Measurements from ENCODE around the gene UBQLN1.
"Not testable (repeated sequence)": the region's sequence is repeated elsewhere in the genome, so short reads cannot be mapped to it uniquely, and the experiment has no call there.

The UBQLN1 gene

DNA sequence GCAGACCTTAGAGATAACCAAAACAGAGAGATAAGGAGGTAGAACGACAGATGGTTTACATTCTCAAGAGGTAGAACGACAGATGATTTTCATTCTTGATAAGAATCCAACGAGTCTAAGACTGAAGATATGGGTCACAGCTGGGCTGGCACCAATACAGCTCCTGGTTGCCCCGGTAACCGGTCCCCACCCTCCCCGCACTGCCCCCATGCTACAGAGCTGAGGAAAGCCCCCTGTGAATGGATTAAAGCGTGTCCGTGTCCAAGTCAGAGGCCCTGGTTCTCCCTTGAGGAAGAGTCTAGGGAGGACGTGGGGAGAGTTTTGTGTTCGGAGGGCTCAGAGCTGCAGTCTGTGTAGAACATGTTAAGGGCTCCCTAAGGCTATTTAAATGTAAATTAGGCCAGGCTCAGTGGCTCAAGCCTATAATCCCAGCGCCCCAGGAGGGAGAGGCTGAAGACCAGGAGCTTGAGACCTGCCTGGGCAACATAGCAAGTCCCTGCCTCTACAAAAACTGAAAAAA lies 76.8 kb downstream of the UBQLN1 start:
- DNase-seq, result no peak

DNA sequence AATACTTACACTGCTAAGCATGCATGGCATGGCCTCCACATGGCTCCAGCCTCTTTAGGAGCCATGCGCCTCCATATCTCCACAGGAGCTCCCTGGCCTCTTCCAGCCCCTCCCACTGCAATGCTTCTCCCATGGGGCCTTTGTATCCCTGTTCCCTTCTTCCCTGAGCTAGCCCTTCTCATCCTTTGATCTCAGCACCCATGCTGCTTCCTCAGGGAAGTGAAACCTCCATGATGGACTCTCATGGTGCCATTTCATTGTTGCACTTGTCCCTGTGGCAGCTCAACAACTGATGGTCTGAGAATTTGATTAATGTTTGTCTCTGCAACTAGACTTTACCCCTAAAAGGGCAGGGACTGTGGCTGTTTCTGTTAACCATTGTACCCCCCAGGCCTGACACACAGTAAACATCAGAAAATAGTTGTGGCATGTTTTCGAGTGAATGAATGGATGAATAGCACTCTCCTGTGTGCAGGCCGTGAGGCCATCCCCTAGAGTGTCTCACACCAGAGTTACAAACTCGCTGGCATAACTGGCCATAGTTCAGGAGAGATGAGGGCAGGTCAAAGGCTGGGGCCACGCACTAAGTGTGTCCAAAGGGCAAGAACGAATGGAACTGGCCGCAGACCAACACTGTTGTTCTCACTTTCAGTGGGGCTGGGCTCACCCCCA lies 78.2 kb downstream of the UBQLN1 start:
- DNase-seq, result no peak

DNA sequence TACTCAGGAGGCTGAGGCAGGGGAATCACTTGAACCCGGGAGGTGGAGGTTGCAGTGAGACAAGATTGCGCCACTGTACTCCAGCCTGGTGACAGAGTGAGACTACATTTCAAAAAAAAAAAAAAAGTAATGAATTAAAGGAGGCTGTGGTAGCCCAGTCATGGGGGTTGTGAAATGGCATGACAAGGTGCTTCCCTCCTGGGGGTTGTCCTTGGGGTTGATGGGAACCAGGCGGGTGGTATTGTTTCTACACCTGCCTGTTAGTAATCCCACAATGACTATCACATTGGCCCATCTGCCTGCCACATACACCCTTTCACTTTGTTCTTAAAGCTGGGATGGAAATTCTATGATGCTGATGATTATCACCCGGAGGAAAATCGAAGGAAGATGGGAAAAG lies 79.2 kb downstream of the UBQLN1 start:
- DNase-seq, result no peak

DNA sequence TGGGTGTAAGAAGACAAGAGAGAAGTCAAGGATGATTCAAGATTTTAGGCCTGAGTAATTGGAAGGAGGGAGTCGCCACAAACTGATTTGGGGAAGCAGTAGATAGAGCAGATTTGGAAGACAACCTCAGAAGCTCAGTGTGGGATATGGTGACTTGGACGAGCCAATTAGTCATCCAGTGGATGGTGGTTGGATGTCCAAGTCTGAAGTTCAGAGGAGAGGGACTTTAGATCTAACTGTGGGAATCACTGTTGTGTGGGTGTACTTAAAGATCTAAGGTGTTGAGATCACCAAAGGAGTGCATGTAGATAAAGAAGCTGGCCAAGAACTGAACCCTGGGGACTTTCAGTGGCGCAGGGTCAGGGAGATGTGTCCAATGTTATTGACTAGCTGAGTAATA lies 82.6 kb downstream of the UBQLN1 start:
- DNase-seq, result no peak

DNA sequence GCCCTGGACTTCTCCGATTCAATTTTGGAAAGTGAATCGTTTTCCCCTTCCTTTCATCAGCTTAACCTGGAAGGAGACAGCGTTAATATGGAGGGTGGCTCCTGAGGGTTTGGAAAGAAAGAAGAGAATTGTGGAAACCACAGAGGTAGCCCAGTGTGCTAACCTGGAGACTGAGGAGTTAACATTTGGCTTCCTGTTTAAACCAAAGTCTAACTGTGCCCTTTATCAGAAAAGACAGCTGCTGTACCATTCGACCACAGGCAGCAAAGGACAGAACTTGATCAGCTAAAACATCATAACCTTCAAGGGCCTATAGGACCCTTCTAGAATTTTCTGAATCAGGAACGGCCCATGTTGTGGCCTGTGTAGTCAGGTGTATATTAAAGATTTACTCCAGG lies 84.1 kb downstream of the UBQLN1 start:
- peak; percentile 2 for DNase-seq

DNA sequence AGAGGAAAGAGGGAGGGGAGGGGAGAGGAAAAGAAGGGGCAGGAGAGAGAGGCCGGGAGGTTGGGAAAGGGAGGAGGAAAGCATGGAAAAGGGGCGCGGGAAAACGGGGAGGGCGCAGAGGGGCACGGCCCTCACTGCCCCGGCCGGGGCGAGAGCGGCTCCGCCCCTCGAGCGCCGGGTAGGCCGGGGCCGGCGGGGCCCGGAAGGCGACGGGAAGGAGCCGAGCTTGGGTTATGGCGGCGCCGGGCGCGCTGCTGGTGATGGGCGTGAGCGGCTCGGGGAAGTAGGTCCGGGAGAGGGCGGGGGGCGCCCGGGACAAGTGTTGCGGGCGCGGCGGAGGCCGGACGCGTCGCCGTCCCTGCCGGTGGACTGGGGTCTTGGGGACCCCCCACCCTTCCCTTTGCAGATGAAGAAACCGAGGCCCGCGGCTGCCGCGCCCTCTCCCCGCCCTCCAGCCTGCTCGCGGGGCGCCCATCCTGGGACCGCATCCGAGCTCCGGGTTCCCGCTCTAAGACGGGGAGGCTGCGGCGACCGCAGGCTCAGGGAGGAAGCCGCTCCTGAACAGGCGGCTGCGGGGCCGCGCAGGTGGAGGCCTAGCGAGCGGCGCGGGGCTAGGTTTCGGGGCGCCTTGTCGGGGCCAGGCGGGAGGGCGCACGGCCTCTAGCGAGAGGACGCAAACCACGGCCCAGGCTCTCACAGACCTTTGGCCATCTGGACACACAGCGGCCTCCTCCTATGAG lies 84.6 kb downstream of the UBQLN1 start, which contains the start of gene IDNK:
Gene IDNK, plus strand, starts transcription at position 205 of the 740 bp plus-strand sequence. Its CDS starts 29 bp downstream, at position 234.
- DNase-seq, result peak; percentile 62

DNA sequence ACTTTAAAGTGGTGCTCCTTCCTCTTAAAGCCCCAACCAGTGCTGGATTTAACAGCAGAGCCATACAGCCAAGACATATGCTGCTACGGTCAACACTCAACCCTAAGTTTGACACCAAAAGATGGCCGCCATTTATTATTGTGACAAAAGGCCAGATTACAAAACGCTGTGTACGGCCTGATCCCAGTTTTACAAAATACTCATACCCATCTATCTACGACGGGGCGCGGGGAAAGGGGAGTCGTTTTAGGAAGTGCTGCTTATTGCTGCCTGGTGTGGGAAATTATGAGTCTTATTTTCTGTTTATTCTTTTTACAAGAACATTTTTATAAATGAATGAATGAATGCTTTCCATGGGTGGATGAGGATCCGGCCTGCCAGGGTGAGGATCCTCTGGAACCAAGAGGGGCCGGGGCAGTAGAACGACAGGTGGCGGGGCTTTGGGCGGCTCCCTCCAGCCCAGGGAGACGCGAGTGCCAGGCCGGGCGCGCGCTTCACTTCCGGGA lies 85.3 kb downstream of the UBQLN1 start:
- DNase-seq, result no peak

DNA sequence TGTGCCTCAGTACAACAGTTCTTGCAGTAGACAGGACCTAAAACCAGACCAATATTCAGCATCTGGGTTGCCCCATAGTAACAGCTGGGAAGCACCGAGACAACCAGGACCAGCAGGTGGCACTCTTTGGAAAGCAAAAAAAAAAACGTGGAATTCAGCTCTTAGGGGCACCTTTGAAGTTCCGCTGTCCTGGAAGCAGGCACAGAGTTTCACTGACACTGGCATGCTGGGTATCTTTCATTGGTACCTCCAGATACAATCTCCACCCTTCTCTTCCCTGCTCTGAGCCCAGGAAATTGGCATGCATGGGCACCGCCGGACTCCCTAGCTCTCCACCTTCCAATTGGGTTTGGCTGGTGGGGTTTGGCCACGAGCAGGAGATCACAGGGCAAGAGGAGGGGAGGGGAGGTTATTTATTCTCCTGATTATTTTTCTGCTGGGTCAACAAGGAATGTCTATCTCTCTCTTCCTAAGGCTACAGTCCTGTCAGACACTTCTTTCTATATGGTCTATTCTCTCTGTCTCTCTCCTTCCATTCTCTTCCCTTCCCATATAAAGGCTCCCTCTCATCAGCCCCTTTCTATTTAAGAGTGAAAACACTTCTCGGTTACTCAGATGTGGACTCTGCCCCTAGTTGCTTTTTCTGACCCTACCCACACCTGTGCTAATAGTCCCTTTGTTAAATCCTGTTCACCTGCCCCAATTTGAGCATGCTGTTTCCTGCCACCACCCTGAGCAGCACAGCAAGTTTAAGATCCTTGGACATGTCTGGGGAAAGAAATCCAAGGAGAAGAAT lies 86.7 kb downstream of the UBQLN1 start:
- peak; percentile 38 for DNase-seq

DNA sequence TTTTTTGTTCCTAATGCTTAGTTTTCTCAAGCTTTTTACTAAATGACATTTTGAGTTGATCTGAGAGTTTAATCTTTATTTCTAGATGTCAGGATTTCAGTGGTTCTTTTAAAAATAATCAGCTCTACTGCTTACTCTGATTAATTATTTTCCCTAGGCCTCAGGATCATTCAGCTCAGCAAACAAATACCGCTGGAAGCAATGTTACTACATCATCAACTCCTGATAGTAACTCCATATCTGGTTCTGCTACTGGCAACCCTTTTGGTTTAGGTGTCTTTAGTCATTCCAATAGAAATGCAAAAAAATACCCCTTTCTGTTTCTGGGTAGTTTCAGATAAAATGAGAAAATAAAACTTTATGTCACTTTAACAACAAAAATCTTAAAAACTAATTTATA lies 90.5 kb downstream of the UBQLN1 start:
- DNase-seq, result no peak

DNA sequence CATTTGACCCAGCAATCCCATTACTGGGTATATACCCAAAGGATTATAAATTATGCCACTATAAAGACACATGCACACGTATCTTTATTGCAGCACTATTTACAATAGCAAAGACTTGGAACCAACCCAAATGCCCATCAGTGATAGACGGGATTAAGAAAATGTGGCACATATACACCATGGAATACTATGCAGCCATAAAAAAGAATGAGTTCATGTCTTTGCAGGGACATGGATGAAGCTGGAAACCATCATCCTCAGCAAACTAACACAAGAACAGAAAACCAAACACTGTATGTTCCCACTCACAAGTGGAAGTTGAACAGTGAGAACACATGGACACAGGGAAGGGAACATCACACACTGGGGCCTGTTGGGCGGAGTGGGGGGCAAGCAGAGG lies 94.5 kb downstream of the UBQLN1 start:
- not testable (repeated sequence) for DNase-seq

All from central memory CD4-positive, alpha-beta T cell (primary cell).